H1 (cell line): Measurements from ENCODE around the gene FHIT. TPM values are rescaled to one million over a fixed set of nuclear protein-coding genes. Genes with fewer than 3 reads are reported as not detected.

Experiments
- CTCF ChIA-PET: fragments of 300-600 bp; sonication (Branson Sonifier 250); formaldehyde crosslinking; loops from one replicate; lab custom pipeline; 2021; ENCODE audit not compliant: partially characterized antibody; lab: Charles Lee
- POLR2A ChIA-PET: fragments of 300-600 bp; sonication (Branson Sonifier 250); formaldehyde crosslinking; loops from one replicate; lab custom pipeline; 2021; ENCODE audit warnings: inconsistent platforms; ENCODE audit not compliant: partially characterized antibody; lab: Charles Lee
- DNase-seq, 2 experiments: peaks; one replicate each; pipeline versions ENCODE4 v3.0.0 to v3.0.0-alpha.2; 2010 to 2022; ENCODE audit warnings: low spot score in 2 of 2, low read depth in 1 of 2, mixed read lengths in 1 of 2
- FAIRE-seq: peaks from 2 replicates; lab custom pipeline; 2011; peaks lifted over from hg19 to GRCh38; lab: Jason Lieb, UNC
- H2AFZ ChIP-seq: 2 replicates; pipeline ENCODE4 v1.8.1; 2012; ENCODE audit warnings: low read length, inconsistent platforms
- H2AK5ac ChIP-seq: 2 replicates; pipeline ENCODE4 v1.6.1; 2013; ENCODE audit warnings: low read depth, low read length
- H2BK120ac ChIP-seq: replicated peaks from 2 replicates; pipeline ENCODE3; 2013; ENCODE audit warnings: low read depth, low read length, inconsistent platforms
- H2BK12ac ChIP-seq: 2 replicates; pipeline ENCODE4 v1.6.1; 2013; ENCODE audit warnings: low read depth, low read length
- H2BK15ac ChIP-seq: 2 replicates; pipeline ENCODE4 v1.6.1; 2013; ENCODE audit warnings: low read length
- H2BK20ac ChIP-seq: 2 replicates; pipeline ENCODE4 v1.6.1; 2013; ENCODE audit warnings: low read length
- H2BK5ac ChIP-seq: 2 replicates; pipeline ENCODE4 v1.6.1; 2013; ENCODE audit warnings: low read depth, low read length
- H3K14ac ChIP-seq: 2 replicates; pipeline ENCODE4 v1.6.1; 2013; ENCODE audit warnings: inconsistent platforms; ENCODE audit not compliant: insufficient read length
- H3K18ac ChIP-seq: 2 replicates; pipeline ENCODE4 v1.6.1; 2013; ENCODE audit warnings: low read length; ENCODE audit errors: extremely low read depth
- H3K23ac ChIP-seq: 2 replicates; pipeline ENCODE4 v1.6.1; 2013; ENCODE audit warnings: inconsistent platforms; ENCODE audit not compliant: insufficient read length
- H3K23me2 ChIP-seq: 2 replicates; pipeline ENCODE4 v1.6.1; 2013; ENCODE audit warnings: low read depth, low read length
- H3K27ac ChIP-seq: 2 replicates; pipeline ENCODE4 v1.6.1; 2011; ENCODE audit warnings: low read depth, low read length, inconsistent platforms
- H3K27me3 ChIP-seq, 4 experiments: replicated peaks in 1 of 4; 1 replicate in 1 of 4; 2 replicates in 3 of 4; pipeline versions ENCODE4 v1.6.1 to v1.8.1; 2011 to 2013; ENCODE audit warnings: low read length in 3 of 4, mild to moderate bottlenecking in 3 of 4, inconsistent platforms in 2 of 4, mixed read lengths in 2 of 4, moderate library complexity in 1 of 4; ENCODE audit not compliant: control insufficient read depth in 3 of 4, insufficient read depth in 3 of 4; ENCODE audit errors: extremely low read depth in 1 of 4
- H3K36me3 ChIP-seq, 4 experiments: 2 replicates each; pipeline versions ENCODE4 v1.6.1 to v1.8.1; 2011 to 2013; ENCODE audit warnings: mild to moderate bottlenecking in 4 of 4, low read length in 3 of 4, moderate library complexity in 2 of 4, control low read depth in 1 of 4, inconsistent platforms in 1 of 4; ENCODE audit not compliant: insufficient read depth in 4 of 4, control insufficient read depth in 2 of 4
- H3K4ac ChIP-seq: replicated peaks from 2 replicates; pipeline ENCODE3; 2013; ENCODE audit warnings: low read length, low read depth, mixed read lengths, inconsistent platforms; ENCODE audit not compliant: insufficient read length
- H3K4me1 ChIP-seq, 4 experiments: replicated peaks in 1 of 4; 1 replicate in 1 of 4; 2 replicates in 3 of 4; pipeline versions ENCODE4 v1.6.1 to v1.8.1; 2011 to 2013; ENCODE audit warnings: low read length in 3 of 4, inconsistent platforms in 2 of 4, mixed read lengths in 1 of 4; ENCODE audit not compliant: insufficient read depth in 4 of 4, control insufficient read depth in 3 of 4
- H3K4me2 ChIP-seq, 2 experiments: 2 replicates each; pipeline versions ENCODE4 v1.6.1 to v1.8.1; 2011 to 2013; ENCODE audit warnings: low read depth in 2 of 2, low read length in 2 of 2, control low read depth in 1 of 2, inconsistent platforms in 1 of 2, mild to moderate bottlenecking in 1 of 2; ENCODE audit not compliant: insufficient read depth in 1 of 2
- H3K4me3 ChIP-seq, 4 experiments: fragments of 200-600, 300-600 bp in 1 of 4; sonication (generic), shearing (Covaris generic), sonication (Bioruptor Twin) in 1 of 4; 2 replicates each; pipeline versions ENCODE4 v1.5.1 to v1.8.1; 2011 to 2016; ENCODE audit warnings: low read length in 4 of 4, low read depth in 3 of 4, control low read depth in 2 of 4, inconsistent platforms in 2 of 4, mild to moderate bottlenecking in 2 of 4, mixed read lengths in 1 of 4, moderate library complexity in 1 of 4; ENCODE audit not compliant: insufficient read depth in 2 of 4; ENCODE audit errors: extremely low read depth in 1 of 4
- H3K56ac ChIP-seq: replicated peaks from 2 replicates; pipeline ENCODE3; 2013; ENCODE audit warnings: low read depth, mild to moderate bottlenecking, mixed read lengths, low read length, inconsistent platforms; ENCODE audit not compliant: insufficient read length
- H3K79me1 ChIP-seq: 2 replicates; pipeline ENCODE4 v1.6.1; 2013; ENCODE audit warnings: low read depth, low read length, control low read depth
- H3K79me2 ChIP-seq, 2 experiments: 2 replicates each; pipeline versions ENCODE4 v1.6.1 to v1.8.1; 2012 to 2013; ENCODE audit warnings: low read length in 2 of 2, mild to moderate bottlenecking in 2 of 2, inconsistent platforms in 1 of 2; ENCODE audit not compliant: insufficient read depth in 2 of 2, control insufficient read depth in 1 of 2
- H3K9ac ChIP-seq, 4 experiments: replicated peaks in 1 of 4; 1 replicate in 1 of 4; 2 replicates in 3 of 4; pipeline versions ENCODE4 v1.6.1 to v1.8.1; 2011 to 2013; ENCODE audit warnings: low read depth in 3 of 4, low read length in 3 of 4, control low read depth in 2 of 4, mild to moderate bottlenecking in 2 of 4, moderate library complexity in 2 of 4, inconsistent platforms in 1 of 4; ENCODE audit errors: extremely low read depth in 1 of 4
- H3K9me3 ChIP-seq, 2 experiments: 2 replicates each; pipeline versions ENCODE4 v1.6.1 to v1.8.1; 2012 to 2013; ENCODE audit warnings: mild to moderate bottlenecking in 2 of 2, moderate library complexity in 2 of 2, control low read depth in 1 of 2, inconsistent platforms in 1 of 2, low read depth in 1 of 2, low read length in 1 of 2, mixed read lengths in 1 of 2; ENCODE audit not compliant: insufficient read depth in 2 of 2
- H4K20me1 ChIP-seq, 2 experiments: replicated peaks in 1 of 2; 2 replicates each; pipeline versions ENCODE3 to v1.8.1; 2011 to 2013; ENCODE audit warnings: inconsistent platforms in 2 of 2, low read length in 2 of 2, mild to moderate bottlenecking in 1 of 2; ENCODE audit not compliant: insufficient read depth in 2 of 2, control insufficient read depth in 1 of 2
- H4K5ac ChIP-seq: 2 replicates; pipeline ENCODE4 v1.6.1; 2013; ENCODE audit warnings: low read length, low read depth, mixed read lengths, inconsistent platforms; ENCODE audit not compliant: insufficient read length
- H4K8ac ChIP-seq: 2 replicates; pipeline ENCODE4 v1.8.0; 2013; ENCODE audit warnings: mild to moderate bottlenecking, moderate library complexity, low read length, inconsistent platforms; ENCODE audit not compliant: insufficient read depth; ENCODE audit errors: extremely low read depth
- H4K91ac ChIP-seq: replicated peaks from 2 replicates; pipeline ENCODE3; 2013; ENCODE audit warnings: low read length, mixed read lengths, inconsistent platforms; ENCODE audit not compliant: insufficient read length
- BACH1 ChIP-seq: IDR thresholded peaks from 2 replicates; pipeline ENCODE4 v1.6.1; 2012; ENCODE audit warnings: low read length, improper control_type of control experiment
- BCL11A ChIP-seq, 2 experiments: IDR thresholded peaks; one replicate each; pipeline ENCODE4 v1.6.1; 2011; ENCODE audit warnings: low read depth in 2 of 2, low read length in 2 of 2, mild to moderate bottlenecking in 2 of 2
- CHD1 ChIP-seq: IDR thresholded peaks from 2 replicates; pipeline ENCODE4 v1.6.1; 2012; ENCODE audit warnings: low read depth, low read length, improper control_type of control experiment
- CREB1 ChIP-seq: IDR thresholded peaks from 2 replicates; pipeline ENCODE4 v1.6.1; 2012; ENCODE audit warnings: inconsistent platforms
- EP300 ChIP-seq, 2 experiments: IDR thresholded peaks; 1 replicate in 1 of 2; 2 replicates in 1 of 2; pipeline ENCODE4 v1.6.1; 2011 to 2012; ENCODE audit warnings: low read depth in 2 of 2, low read length in 2 of 2, mild to moderate bottlenecking in 2 of 2, borderline replicate concordance in 1 of 2, inconsistent platforms in 1 of 2, moderate library complexity in 1 of 2
- EZH2 ChIP-seq: fragments of 200-600 bp; sonication (generic); IDR thresholded peaks from 2 replicates; pipeline ENCODE4 v1.7.1; 2012; ENCODE audit warnings: low read depth, mild to moderate bottlenecking, moderate library complexity, low read length, inconsistent platforms; ENCODE audit not compliant: severe bottlenecking
- GABPA ChIP-seq: IDR thresholded peaks from 2 replicates; pipeline ENCODE4 v1.6.1; 2011; ENCODE audit warnings: mild to moderate bottlenecking, low read length, moderate library complexity, borderline replicate concordance; ENCODE audit not compliant: insufficient read depth
- KDM4A ChIP-seq: IDR thresholded peaks from one replicate; pipeline ENCODE4 v1.7.1; 2012; ENCODE audit warnings: low read depth, mild to moderate bottlenecking, moderate library complexity, low read length, inconsistent platforms; ENCODE audit not compliant: severe bottlenecking
- KDM5A ChIP-seq: fragments of 200-600 bp; IDR thresholded peaks from 2 replicates; pipeline ENCODE4 v1.7.1; 2012; ENCODE audit warnings: mild to moderate bottlenecking, low read length, inconsistent platforms, mixed read lengths
- RNF2 ChIP-seq: fragments of 200-900, 300-1000 bp; sonication (generic); IDR thresholded peaks from 2 replicates; pipeline ENCODE4 v1.7.1; 2016; ENCODE audit warnings: borderline replicate concordance, low read depth, mild to moderate bottlenecking, antibody characterized with exemption, low read length; ENCODE audit not compliant: poor library complexity, severe bottlenecking; ENCODE audit errors: missing control alignments
- SIN3A ChIP-seq, 2 experiments: IDR thresholded peaks in 1 of 2; conservative IDR thresholded peaks in 1 of 2; 2 replicates each; pipeline ENCODE4 v1.6.1; 2011 to 2012; ENCODE audit warnings: low read length in 2 of 2, improper control_type of control experiment in 1 of 2, low read depth in 1 of 2, mild to moderate bottlenecking in 1 of 2
- WGBS, 2 experiments: shearing (Covaris generic) in 1 of 2; methylation state at CpG; one replicate each; pipeline versions ENCODE4 v1.1.6 to v1.1.7; 2013 to 2015; ENCODE audit warnings: low lambda C conversion rate in 2 of 2, mixed read lengths in 2 of 2, inconsistent platforms in 1 of 2, low coverage in 1 of 2, missing lambda C conversion rate in 1 of 2; ENCODE audit not compliant: insufficient replicate concordance in 2 of 2, insufficient coverage in 1 of 2, insufficient read length in 1 of 2; ENCODE audit errors: extremely low coverage in 1 of 2, missing lambda C conversion rate in 1 of 2; 5-methylcytosine and 5-hydroxymethylcytosine counted together
- polyA plus RNA-seq, 7 experiments: library from polyadenylated mRNA; depleted of rRNA in 3 of 7; stranded (reverse) in 5 of 7; unstranded in 2 of 7; fragments of >200 nt in 5 of 7; fragments of 200-250 nt in 2 of 7; gene quantifications; 1 replicate in 5 of 7; 2 replicates in 1 of 7; 4 replicates in 1 of 7; pipeline versions ENCODE4 v1.2.1 to v1.2.3, GENCODE V29; 2011 to 2013; ENCODE audit warnings: missing spikeins in 2 of 7, mixed read lengths in 2 of 7
- total RNA-seq: library from RNA; stranded (reverse); fragmentation: NEBNext Ultra II Directional; extraction: Animal tissue kit (Norgen Biotek cat#: 25700); gene quantifications from 2 replicates; pipeline ENCODE4 v1.2.1, GENCODE V29; 2021
- TF ChIP-seq, protein P1 (sequence below): IDR thresholded peaks from 2 replicates; pipeline ENCODE4 v1.6.1; 2011; ENCODE audit warnings: low read depth, mild to moderate bottlenecking, low read length; ENCODE audit not compliant: insufficient read depth

The FHIT gene
- total and polyA plus RNA-seq, 2 of the 8 experiments (the other 6 are each of a cell fraction or from before 2014, with no cell fraction given) = 1.2 to 3.2 TPM

DNA sequence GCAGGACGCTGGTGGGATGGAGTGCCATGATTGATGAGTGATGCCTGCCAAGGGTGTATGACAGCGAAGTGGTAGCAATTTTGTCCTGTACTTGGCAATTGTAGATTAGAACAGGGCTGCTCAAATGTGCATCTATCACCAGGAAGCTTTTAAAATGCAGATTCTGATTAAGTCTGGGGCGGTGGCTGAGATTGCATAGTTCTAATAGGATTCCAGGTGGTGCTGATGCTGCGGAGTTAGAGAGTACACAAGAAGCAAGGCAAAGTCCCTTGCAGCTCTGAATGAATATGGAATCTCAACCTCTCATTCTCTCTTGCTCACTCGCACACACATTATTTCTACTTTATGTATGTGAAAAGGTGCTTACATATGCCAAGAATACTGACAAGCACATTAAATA, 670.4 kb downstream of the FHIT start:
- no peak overlapping the region for H3K9ac ChIP-seq
- H3K56ac ChIP-seq = no peak overlapping the region
- H3K36me3 ChIP-seq = no peaks in the 10 kb centered on the region
- H3K23me2 ChIP-seq = no peaks in the 10 kb centered on the region
- no peak overlapping the region for H4K8ac ChIP-seq
- H2AK5ac ChIP-seq = no peak overlapping the region
- no peak overlapping the region for H4K91ac ChIP-seq
- TF ChIP-seq GABPA = no peak
- no peak for TF ChIP-seq EZH2
- TF ChIP-seq CHD1 = no peak
- TF ChIP-seq CREB1 = no peak
- no peak for TF ChIP-seq SIN3A (conservative IDR thresholded peaks at IDR 0.05 in 1 of 2, IDR thresholded peaks at IDR 0.05 in 1 of 2; ENCODE audit: low read depth in 1 of 2, low read length in 2 of 2)
- TF ChIP-seq EP300 (IDR thresholded peaks at IDR 0.05; ENCODE audit: borderline replicate concordance in 1 of 2, low read depth in 2 of 2, low read length in 2 of 2) = no peak
- TF ChIP-seq RNF2 = no peak
- TF ChIP-seq KDM4A = no peak
- TF ChIP-seq, protein P1, sequence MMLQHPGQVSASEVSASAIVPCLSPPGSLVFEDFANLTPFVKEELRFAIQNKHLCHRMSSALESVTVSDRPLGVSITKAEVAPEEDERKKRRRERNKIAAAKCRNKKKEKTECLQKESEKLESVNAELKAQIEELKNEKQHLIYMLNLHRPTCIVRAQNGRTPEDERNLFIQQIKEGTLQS = no peak
- no peak for TF ChIP-seq KDM5A
- TF ChIP-seq BACH1 = no peak
- TF ChIP-seq BCL11A (IDR thresholded peaks at IDR 0.05; ENCODE audit: low read depth in 2 of 2, low read length in 2 of 2) = no peak
- ChIA-PET CTCF (interaction anchor here (1.0 to 6.5 kb wide), 2 partner anchors 11 to 162 kb away, joined by 3 to 45 read pairs; no protein-coding TSS in a partner anchor), POLR2A (no interaction called here)
- H4K5ac ChIP-seq = no peak overlapping the region
- no peak overlapping the region for H3K23ac ChIP-seq
- H3K79me2 ChIP-seq = no peaks in the 10 kb centered on the region
- no peaks in the 10 kb centered on the region for H4K20me1 ChIP-seq
- H3K4me1 ChIP-seq = peaks cover 0 to 9% (median 0%) of the 10 kb centered on the region in 4 experiments; a peak in 1 of 7 replicates
- FAIRE-seq (no peak), DNase-seq (no peak)
- H3K4me3 ChIP-seq = no peak overlapping the region
- H3K18ac ChIP-seq = no peak overlapping the region
- H3K9me3 ChIP-seq = no peaks in the 10 kb centered on the region
- H3K27me3 ChIP-seq = no peaks in the 10 kb centered on the region
- no peak overlapping the region for H2BK120ac ChIP-seq
- no peak overlapping the region for H2AFZ ChIP-seq
- no peak overlapping the region for H2BK20ac ChIP-seq
- no peak overlapping the region for H3K4ac ChIP-seq
- no peak overlapping the region for H3K14ac ChIP-seq
- H2BK5ac ChIP-seq = no peak overlapping the region
- no peak overlapping the region for H3K27ac ChIP-seq
- H2BK15ac ChIP-seq = no peak overlapping the region
- 83% methylated on average over 5 of the region's 5 CpGs; no CpG with 5 or more reads in 1 of the 2 experiments for WGBS, 2 experiments
- no peak overlapping the region for H3K4me2 ChIP-seq
- no peaks in the 10 kb centered on the region for H3K79me1 ChIP-seq
- no peak overlapping the region for H2BK12ac ChIP-seq
